GM23338 (cell line): ENCODE data around the gene PSTK. TPM values are rescaled to one million over a fixed set of nuclear protein-coding genes. Genes with fewer than 3 reads are reported as not detected.

ENCODE experiments used
- ATAC-seq: fragments of 200-7000 bp; cut with Tn5 transposase; 3 replicates; pipeline ENCODE4 v1.9.1; 2020
- DNase-seq: peaks from one replicate; pipeline ENCODE4 v3.0.0-alpha.2; 2015; ENCODE audit warnings: low spot score
- H2AFZ ChIP-seq: fragments of 200-600 bp; sonication (generic); 2 replicates; pipeline ENCODE4 v1.8.0; 2016; ENCODE audit warnings: antibody characterized with exemption, mild to moderate bottlenecking, moderate library complexity
- H3F3A ChIP-seq: fragments of 200-600 bp; sonication (generic); replicated peaks from 2 replicates; pipeline ENCODE4 v1.8.0; 2017; ENCODE audit warnings: antibody characterized with exemption, mixed run types, low read depth
- H3K27ac ChIP-seq: fragments of 200-600 bp; sonication (generic); 2 replicates; pipeline ENCODE4 v1.6.1; 2016; ENCODE audit warnings: low read depth
- H3K27me3 ChIP-seq: fragments of 200-600 bp; sonication (generic); 2 replicates; pipeline ENCODE4 v1.8.0; 2016; ENCODE audit warnings: mild to moderate bottlenecking, mixed run types, moderate library complexity; ENCODE audit not compliant: insufficient read depth
- H3K36me3 ChIP-seq: fragments of 200-600 bp; sonication (generic); 2 replicates; pipeline ENCODE4 v1.8.0; 2016; ENCODE audit warnings: mild to moderate bottlenecking; ENCODE audit not compliant: insufficient read depth
- H3K4me1 ChIP-seq: fragments of 200-600 bp; sonication (generic); 2 replicates; pipeline ENCODE4 v1.8.0; 2016; ENCODE audit warnings: mild to moderate bottlenecking, moderate library complexity; ENCODE audit not compliant: insufficient read depth
- H3K4me2 ChIP-seq: fragments of 200-600 bp; sonication (generic); 2 replicates; pipeline ENCODE4 v1.7.1; 2017; ENCODE audit warnings: mixed run types
- H3K4me3 ChIP-seq: fragments of 200-600 bp; sonication (generic); 2 replicates; pipeline ENCODE4 v1.6.1; 2016; ENCODE audit warnings: mixed run types
- H3K79me2 ChIP-seq: fragments of 200-600 bp; sonication (generic); replicated peaks from 2 replicates; pipeline ENCODE4 v1.8.0; 2017; ENCODE audit warnings: mild to moderate bottlenecking; ENCODE audit not compliant: insufficient read depth
- H3K9me2 ChIP-seq: fragments of 200-600 bp; sonication (generic); 2 replicates; pipeline ENCODE4 v1.8.0; 2017; ENCODE audit not compliant: insufficient read depth
- H4K20me1 ChIP-seq: fragments of 200-600 bp; sonication (generic); replicated peaks from 2 replicates; pipeline ENCODE4 v1.8.0; 2017; ENCODE audit warnings: mild to moderate bottlenecking; ENCODE audit not compliant: insufficient read depth
- H3K27ac Mint-ChIP-seq: 2 replicates; pipeline ENCODE4 v1.8.0; 2020; ENCODE audit warnings: inconsistent platforms, mild to moderate bottlenecking, moderate library complexity, mixed read lengths
- H3K27me3 Mint-ChIP-seq: 3 replicates; pipeline ENCODE4 v1.8.0; 2022; ENCODE audit warnings: low read depth, mild to moderate bottlenecking, moderate library complexity, mixed read lengths, inconsistent platforms; ENCODE audit not compliant: insufficient read depth, poor library complexity
- H3K36me3 Mint-ChIP-seq: 3 replicates; pipeline ENCODE4 v1.8.0; 2021; ENCODE audit warnings: low read depth, mild to moderate bottlenecking, inconsistent platforms, moderate library complexity, mixed read lengths
- H3K4me1 Mint-ChIP-seq: 3 replicates; pipeline ENCODE4 v1.8.0; 2020; ENCODE audit warnings: mild to moderate bottlenecking, inconsistent platforms, mixed read lengths
- H3K4me3 Mint-ChIP-seq: 3 replicates; pipeline ENCODE4 v1.8.0; 2021; ENCODE audit warnings: moderate library complexity, mild to moderate bottlenecking, inconsistent platforms, mixed read lengths
- H3K9me3 Mint-ChIP-seq: 3 replicates; pipeline ENCODE4 v1.8.0; 2020; ENCODE audit warnings: moderate library complexity, mild to moderate bottlenecking, inconsistent platforms, mixed read lengths
- CREB1 ChIP-seq: fragments of 250-450 bp; sonication (Bioruptor Pico); IDR thresholded peaks from 2 replicates; pipeline ENCODE4 v1.5.0; 2020; ENCODE audit warnings: low read depth, mild to moderate bottlenecking, moderate library complexity
- CTCF ChIP-seq, 2 experiments: fragments of 200-600 bp in 1 of 2; sonication (generic) in 1 of 2; conservative IDR thresholded peaks; 2 replicates each; pipeline versions ENCODE4 v1.5.1 to v1.6.1; 2016 to 2017; ENCODE audit warnings: antibody characterized with exemption in 2 of 2, low read depth in 2 of 2, mild to moderate bottlenecking in 2 of 2, moderate library complexity in 1 of 2
- EZH2phosphoT487 ChIP-seq: fragments of 200-600 bp; sonication (generic); IDR thresholded peaks from one replicate; pipeline ENCODE4 v1.8.1; 2018; ENCODE audit warnings: antibody characterized with exemption; ENCODE audit not compliant: unreplicated experiment
- JUNB ChIP-seq: IDR thresholded peaks from one replicate; pipeline ENCODE4 v1.6.1; 2016; ENCODE audit warnings: antibody characterized with exemption; ENCODE audit not compliant: unreplicated experiment
- NANOG ChIP-seq: IDR thresholded peaks from 2 replicates; pipeline ENCODE4 v1.6.1; 2016; ENCODE audit warnings: antibody characterized with exemption, borderline replicate concordance
- POLR2AphosphoS5 ChIP-seq: IDR thresholded peaks from 2 replicates; pipeline ENCODE4 v1.6.1; 2016; ENCODE audit warnings: antibody characterized with exemption, low read depth
- REST ChIP-seq: IDR thresholded peaks from one replicate; pipeline ENCODE4 v1.6.1; 2018; ENCODE audit warnings: antibody characterized with exemption; ENCODE audit not compliant: unreplicated experiment
- ZNF331 ChIP-seq: fragments of 250-450 bp; sonication (Bioruptor Pico); IDR thresholded peaks from 2 replicates; pipeline ENCODE4 v1.5.0; 2020; ENCODE audit warnings: low read depth, mild to moderate bottlenecking, moderate library complexity
- ZNF462 ChIP-seq: fragments of 250-450 bp; sonication (Bioruptor Pico); IDR thresholded peaks from 2 replicates; pipeline ENCODE4 v1.5.0; 2020; ENCODE audit warnings: mild to moderate bottlenecking, moderate library complexity
- polyA plus RNA-seq: library from polyadenylated mRNA; unstranded; fragments of >200 nt; fragmentation: Nextera tagmentation; extraction: Ambion mirVana; gene quantifications from 2 replicates; pipeline ENCODE4 v1.2.1, GENCODE V29; 2016
- total RNA-seq: library from RNA; depleted of rRNA; stranded (reverse); fragments of >200 nt; shearing (Covaris generic); gene quantifications from 2 replicates; pipeline ENCODE4 v1.2.3, GENCODE V29; 2014

Gene PSTK
- total and polyA plus RNA-seq, 2 experiments from 2014 or later = 2.3 to 9.3 TPM

GRCh38 chr10:123024540-123024939 is 44.3 kb downstream of the PSTK start (continued):
- TF ChIP-seq REST = no peak
- no peak for TF ChIP-seq EZH2phosphoT487

GRCh38 chr10:123026302-123026701 is 46.1 kb downstream of the PSTK start:
- Histone ChIP-seq H3K4me1 (peaks cover 21% of the 10 kb centered on the region), H3K27ac (no peak overlapping the region), H4K20me1 (no peaks in the 10 kb centered on the region), H3K4me2 (no peak overlapping the region), H3F3A (no peaks in the 10 kb centered on the region), H3K27me3 (peaks cover 12% of the 10 kb centered on the region), H2AFZ (no peak overlapping the region), H3K9me2 (0 out of 2 replicates have a peak, but pooled peaks cover 3% of the 10 kb centered on the region), H3K79me2 (no peaks in the 10 kb centered on the region), H3K36me3 (no peaks in the 10 kb centered on the region), H3K4me3 (no peak overlapping the region)
- H3K9me3 Mint-ChIP-seq = no peaks in the 10 kb centered on the region
- DNase-seq = no peak
- TF ChIP-seq POLR2AphosphoS5 = no peak
- H3K4me3 Mint-ChIP-seq = no peak overlapping the region
- H3K4me1 Mint-ChIP-seq = peaks cover 37% of the 10 kb centered on the region
- no peak overlapping the region for H3K27ac Mint-ChIP-seq
- ATAC-seq = no peak
- peaks cover 7% of the 10 kb centered on the region for H3K27me3 Mint-ChIP-seq
- H3K36me3 Mint-ChIP-seq = no peaks in the 10 kb centered on the region

GRCh38 chr10:123027861-123028260 is 47.7 kb downstream of the PSTK start:
- ATAC-seq = no peak
- H3K36me3 ChIP-seq = no peaks in the 10 kb centered on the region
- Mint-ChIP-seq H3K9me3 (no peaks in the 10 kb centered on the region), H3K27me3 (peaks cover 3% of the 10 kb centered on the region), H3K36me3 (no peaks in the 10 kb centered on the region), H3K4me1 (peaks cover 28% of the 10 kb centered on the region), H3K27ac (no peak overlapping the region), H3K4me3 (no peak overlapping the region)
- no peak overlapping the region for H3K4me3 ChIP-seq
- DNase-seq = no peak
- H2AFZ ChIP-seq = no peak overlapping the region
- H3K27me3 ChIP-seq = no peaks in the 10 kb centered on the region; the same call in 1 of the 2 replicates
- H4K20me1 ChIP-seq = no peaks in the 10 kb centered on the region
- no peak overlapping the region for H3K27ac ChIP-seq
- H3K9me2 ChIP-seq = 0 out of 2 replicates have a peak, but pooled peaks cover 3% of the 10 kb centered on the region
- H3K4me2 ChIP-seq = no peak overlapping the region
- no peaks in the 10 kb centered on the region for H3K79me2 ChIP-seq
- H3F3A ChIP-seq = no peaks in the 10 kb centered on the region
- peaks cover 16% of the 10 kb centered on the region for H3K4me1 ChIP-seq
- no peak for TF ChIP-seq JUNB
- no peak for TF ChIP-seq ZNF462
- TF ChIP-seq ZNF331 (CRISPR knock-in tag) = no peak
- no peak for TF ChIP-seq CTCF (conservative IDR thresholded peaks at IDR 0.05; ENCODE audit: low read depth in 2 of 2)
- no peak for TF ChIP-seq NANOG
- no peak for TF ChIP-seq EZH2phosphoT487
- TF ChIP-seq CREB1 = no peak
- TF ChIP-seq POLR2AphosphoS5 = no peak
